C1 segment of cervical spinal cord (tissue), 14 donors: Measurements from ENCODE around the gene SF3B6.
"Not testable (repeated sequence)": the region's sequence is repeated elsewhere in the genome, so short reads cannot be mapped to it uniquely, and the experiment has no call there.

Source experiments
- DNase-seq, 14 donors: peaks; one replicate each; lab custom pipeline; 2025; lab: John Stamatoyannopoulos, UW

Gene SF3B6, protein sequence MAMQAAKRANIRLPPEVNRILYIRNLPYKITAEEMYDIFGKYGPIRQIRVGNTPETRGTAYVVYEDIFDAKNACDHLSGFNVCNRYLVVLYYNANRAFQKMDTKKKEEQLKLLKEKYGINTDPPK

GRCh38 chr2:24075915-24076848 lies at the start of gene SF3B6:
SF3B6 (minus strand) TSS chr2:24076326; CDS start chr2:24076229, 97 bp downstream.
- DNase-seq: peak; percentile 55 to 99 (median 92)

DNA sequence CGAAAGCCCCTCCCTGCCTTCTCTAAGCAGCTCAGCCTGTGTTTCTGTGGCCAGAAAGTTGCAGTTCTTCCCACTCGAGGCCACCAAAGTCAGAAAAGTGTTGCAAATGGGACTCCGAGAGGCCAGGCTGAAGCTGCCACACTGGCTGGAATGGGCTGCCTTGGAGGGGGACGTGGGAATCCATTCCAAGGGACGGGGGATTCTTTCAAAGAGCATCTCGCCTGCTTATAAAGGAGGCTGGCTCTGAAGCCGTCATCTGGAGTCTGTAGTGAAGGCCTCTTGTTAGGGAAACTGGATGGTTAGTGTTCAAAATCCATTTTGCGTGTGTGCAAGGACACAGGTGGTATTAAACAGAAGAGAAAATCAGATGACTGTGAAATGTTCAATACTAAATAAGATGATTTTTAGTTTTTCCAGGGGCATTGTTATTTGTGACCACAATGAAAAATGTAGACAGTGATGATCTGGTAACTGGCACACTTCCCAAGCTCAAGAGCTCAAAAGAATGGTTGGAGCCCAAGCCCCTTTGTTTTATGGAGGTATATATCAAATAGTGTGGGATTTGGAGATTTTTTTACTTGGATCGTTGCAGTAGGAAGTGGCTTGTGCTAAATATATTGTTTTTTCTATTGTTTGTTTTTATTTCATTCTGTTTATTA lies 47.9 kb upstream of the SF3B6 start:
- DNase-seq: peak in 6 of 14 donors; percentile 26 to 74 (median 61)

DNA sequence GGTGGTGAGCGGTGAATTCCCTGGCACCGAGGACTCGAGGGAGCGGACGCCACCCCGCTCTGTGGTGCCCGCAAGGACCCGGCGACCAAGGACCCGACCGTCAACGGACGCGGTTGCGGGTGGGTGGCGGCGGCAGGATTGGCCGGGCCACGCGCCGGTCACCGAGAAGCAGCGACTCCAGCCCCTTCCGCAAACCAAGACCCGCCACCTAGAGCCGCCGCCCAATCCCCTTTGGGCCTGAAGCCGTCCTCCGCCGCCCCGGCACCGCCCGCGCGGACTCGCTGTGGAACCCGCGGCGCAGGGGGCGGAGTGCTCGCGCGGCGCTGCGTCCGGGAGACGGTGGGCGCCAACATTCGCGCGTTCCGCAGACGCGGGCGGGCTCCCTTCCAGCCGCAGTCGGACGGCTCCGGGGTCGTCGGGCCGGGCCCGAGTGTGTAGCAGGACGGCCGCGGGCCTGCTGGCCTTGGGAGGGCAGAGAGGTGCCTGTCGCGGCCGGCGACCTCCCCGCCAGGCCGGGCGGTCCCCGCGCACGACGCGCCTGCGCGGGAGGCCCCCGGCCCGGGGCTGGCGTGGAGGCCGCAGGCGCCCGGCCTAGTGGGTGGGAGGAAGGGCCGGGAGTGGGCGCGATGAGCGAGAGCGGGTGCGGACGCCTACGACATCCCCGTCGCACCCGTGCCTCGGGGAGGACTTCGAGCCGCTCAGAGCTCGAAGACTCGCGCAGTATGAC lies 47.2 kb upstream of the SF3B6 start, which contains the start of the genes FAM228B and PFN4:
Gene FAM228B, plus strand, starts transcription at position 275 of the 727 bp plus-strand sequence. CDS start 893 bp downstream, outside the sequence.
Gene PFN4, minus strand, starts transcription at position 140 of the 727 bp plus-strand sequence. CDS start 799 bp downstream, outside the sequence.
- peak; percentile 49 to 90 (median 80) for DNase-seq

DNA sequence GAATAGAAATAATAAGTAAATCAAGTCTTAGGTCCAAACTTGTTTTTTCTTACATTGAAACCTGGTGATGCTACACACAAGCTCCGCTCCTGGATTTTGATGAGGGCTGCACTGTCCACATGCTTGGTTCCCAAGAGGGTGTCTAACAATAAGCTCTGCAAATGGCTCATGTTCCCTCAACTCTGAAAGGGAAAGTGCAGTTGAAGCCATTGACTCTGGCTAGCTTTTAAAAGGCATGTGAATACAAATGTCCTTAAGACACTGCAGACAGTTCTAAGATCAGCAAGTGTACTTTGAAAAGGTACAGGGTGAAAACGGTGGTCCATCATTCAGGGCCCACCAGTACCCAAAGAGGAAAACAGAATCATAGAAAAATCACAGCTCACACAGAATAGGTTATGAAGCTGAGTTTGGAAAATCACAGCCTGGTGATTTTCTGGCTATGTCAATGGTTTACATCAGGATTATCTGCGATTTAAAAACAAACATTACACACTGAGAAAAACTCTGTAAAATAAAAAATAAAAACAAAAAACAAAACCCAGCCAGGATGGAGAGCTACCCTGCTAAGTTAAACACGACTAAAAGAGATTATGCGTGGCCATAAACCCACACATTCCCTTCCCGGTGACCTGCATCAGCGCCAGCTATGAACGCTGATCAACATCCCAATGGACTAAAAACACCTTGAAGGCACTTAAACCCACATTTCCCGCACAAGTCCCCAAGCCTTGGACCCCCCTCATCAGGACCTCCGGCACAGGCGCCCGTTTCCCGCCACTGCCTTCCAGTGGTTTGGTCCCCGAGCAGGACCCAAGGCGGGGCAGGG lies 46.5 kb upstream of the SF3B6 start:
- DNase-seq: peak in 1 of 14 donors; percentile 49

GRCh38 chr2:24121469-24121868 lies 45.3 kb upstream of the SF3B6 start:
- DNase-seq: no peak

DNA sequence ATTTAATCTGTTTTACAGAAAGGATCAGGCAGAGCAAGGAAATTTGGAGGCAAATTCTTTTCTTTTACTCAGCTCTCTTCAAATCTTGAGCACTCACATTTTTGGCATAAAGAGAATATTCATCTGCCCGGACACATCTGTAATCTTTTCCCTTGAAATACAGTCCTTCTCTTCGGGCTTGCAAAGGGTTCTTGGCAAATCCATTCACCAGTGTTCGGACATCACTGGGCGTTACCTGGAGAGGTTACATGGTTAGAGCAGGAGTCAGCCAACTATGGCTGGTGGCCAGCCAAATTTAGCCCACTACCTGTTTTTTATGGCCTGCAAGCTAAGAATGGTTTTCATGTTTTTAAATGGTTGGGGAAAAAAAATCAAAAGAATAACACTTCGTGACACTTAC lies 44.9 kb upstream of the SF3B6 start:
- DNase-seq: no peak

DNA sequence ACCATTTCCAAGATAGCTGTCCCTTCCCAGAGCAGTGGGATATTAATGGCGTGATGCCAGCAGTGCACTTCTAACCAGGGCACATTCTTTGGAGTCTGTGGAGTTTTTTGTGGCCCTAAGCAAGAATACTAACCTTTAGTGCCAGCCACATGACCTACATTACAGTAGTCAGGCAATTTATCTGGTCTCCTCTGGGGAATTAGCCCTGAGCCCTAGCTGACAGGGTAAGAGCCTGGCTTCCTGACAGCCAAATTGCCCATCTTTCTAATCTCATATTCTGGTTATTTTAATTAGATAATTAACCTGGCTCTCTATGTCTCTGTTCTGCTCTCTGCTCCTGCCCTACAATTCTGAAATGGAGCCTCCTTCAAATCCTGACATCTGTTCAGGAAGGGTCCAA lies 41.8 kb upstream of the SF3B6 start:
- DNase-seq: no peak

DNA sequence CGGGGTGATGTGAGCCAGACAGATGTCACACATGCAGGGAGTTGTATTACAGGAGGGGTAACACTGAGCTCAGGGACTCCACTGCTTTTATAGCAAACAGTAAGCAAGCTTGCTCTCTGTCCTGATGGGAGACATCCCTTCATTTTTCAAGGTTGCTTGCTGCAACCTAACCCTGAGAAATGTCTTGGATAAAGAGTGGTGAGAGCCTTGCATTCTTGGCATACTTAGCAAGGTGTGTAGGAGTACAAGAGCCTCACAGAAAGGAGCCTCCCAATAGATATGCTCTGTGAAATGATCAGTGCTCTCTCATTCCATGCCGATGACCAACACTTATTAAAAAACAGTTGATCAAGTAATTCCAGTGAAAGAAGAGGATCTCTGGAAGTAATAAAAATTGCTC lies 38.9 kb upstream of the SF3B6 start:
- DNase-seq: no peak

DNA sequence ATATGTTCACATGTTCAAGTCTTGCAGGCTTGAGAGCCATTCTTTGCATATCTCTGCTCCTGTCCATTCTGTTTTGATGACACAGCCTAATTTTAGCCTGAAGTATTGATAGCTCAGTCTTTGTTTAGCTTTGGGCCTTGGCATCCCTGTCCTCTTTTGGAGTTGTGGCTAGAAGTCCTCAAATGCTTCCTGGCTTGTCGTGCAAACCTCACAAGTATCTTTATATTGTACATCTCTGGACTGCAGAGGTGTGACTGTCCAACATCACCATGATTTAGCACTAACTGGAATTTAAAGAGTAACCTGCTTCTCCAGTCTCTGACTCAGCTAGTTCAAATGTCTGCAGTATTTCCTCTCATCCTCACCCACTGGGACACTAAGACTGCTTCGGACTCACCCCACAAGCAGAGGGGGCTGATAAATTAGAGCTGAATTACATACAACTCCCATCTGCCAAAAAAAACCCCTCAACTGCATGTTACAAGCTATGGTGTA lies 35.3 kb upstream of the SF3B6 start:
- no peak for DNase-seq

GRCh38 chr2:24110660-24111303 lies 34.7 kb upstream of the SF3B6 start:
- no peak for DNase-seq

DNA sequence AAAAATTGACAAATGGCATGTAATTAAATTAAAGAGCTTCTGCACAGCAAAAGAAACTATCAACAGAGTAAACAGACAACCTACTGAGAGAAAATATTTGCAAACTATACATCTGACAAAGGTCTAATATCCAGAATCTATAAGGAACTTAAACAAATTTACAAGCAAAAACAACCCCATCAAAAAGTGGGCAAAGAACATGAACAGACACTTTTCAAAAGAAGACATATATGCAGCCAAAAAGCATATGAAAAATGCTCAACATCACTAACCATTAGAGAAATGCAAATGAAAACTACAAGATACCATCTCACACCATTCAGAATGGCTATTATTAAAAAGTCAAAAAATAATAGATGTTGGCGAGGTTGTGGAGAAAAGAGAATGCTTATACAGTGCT lies 33.3 kb upstream of the SF3B6 start:
- DNase-seq: not testable (repeated sequence)

DNA sequence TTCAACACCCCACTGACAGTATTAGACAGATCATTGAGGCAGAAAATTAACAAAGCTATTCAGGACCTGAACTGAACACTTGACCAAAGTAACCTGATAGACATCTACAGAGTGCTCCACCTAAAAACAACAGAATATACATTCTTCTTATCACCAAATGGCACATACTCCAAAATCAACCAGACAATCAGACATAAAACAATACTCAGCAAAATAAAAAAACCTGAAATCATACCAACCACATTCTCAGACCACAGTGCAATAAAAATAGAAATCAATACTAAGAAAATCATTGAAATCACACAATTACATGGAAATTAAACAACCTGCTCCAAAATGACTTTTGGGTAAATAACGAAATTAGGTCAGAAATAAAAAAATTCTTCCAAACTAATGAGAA lies 31.2 kb upstream of the SF3B6 start:
- no peak for DNase-seq

- no peak for DNase-seq
These were observed 30.7 kb upstream of the SF3B6 start for GRCh38 chr2:24106786-24107185.

GRCh38 chr2:24105816-24106215 lies 29.7 kb upstream of the SF3B6 start:
- no peak for DNase-seq

GRCh38 chr2:24104906-24105305 lies 28.8 kb upstream of the SF3B6 start:
- DNase-seq: no peak

DNA sequence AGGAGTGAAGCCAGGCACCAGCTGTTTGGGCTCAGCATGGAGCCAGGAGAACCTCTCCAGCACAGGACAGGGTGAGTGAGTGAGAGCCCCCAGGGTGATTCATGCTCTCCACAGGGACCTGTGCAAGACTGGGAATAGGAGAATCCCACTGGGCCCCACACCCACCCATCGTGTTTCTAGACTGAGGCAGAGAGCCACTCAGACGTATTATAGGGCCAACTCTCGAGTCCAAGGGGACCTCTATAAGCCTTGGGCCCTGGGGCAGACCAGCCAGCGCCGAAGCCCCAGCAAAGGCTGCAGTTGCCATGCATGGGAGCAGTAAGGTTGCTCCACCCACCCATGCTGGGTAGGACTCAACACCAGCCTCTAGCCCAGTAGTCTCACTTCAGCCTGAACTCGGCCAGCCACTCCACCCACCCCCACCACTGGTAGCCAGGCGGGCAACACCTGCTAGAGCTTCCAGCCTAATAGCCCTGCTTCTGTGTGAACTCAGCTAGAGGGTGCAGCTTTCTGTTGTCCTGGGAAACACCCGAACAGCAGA lies 28.1 kb upstream of the SF3B6 start:
- no peak for DNase-seq

DNA sequence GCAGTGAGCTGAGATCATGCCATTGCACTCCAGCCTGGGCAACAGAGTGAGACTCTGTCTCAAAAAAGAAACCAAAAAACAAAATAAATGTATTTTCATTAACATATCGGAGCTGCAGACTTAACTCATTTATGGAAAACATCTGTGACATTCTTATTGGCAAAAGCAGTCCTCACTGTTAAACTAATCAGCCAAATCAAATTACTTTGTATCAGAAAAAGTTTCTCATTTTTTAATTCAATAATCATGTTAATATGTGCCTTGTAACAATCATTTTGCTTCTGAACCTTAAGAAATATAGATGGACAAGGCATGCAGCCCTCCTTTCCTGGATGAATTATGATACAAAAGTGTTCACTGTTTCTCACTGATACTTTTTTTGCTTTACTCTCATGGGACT lies 26.6 kb upstream of the SF3B6 start:
- DNase-seq: no peak

- DNase-seq: no peak
These were observed 25.9 kb upstream of the SF3B6 start for GRCh38 chr2:24101992-24102391.

- not testable (repeated sequence) for DNase-seq
These were observed 24.6 kb upstream of the SF3B6 start for GRCh38 chr2:24100732-24101131.
